OCI-LY3 (cell line): ENCODE measurements around the gene TSPYL1.

Experiments used
- H2AFZ ChIP-seq: fragments of 200-600, 300-600 bp; shearing (Covaris generic); 2 replicates; pipeline ENCODE4 v1.6.0; 2014; ENCODE audit warnings: antibody characterized with exemption, low read depth, low read length
- H3K27ac ChIP-seq: fragments of 200-600, 300-600 bp; sonication (generic); 2 replicates; pipeline ENCODE4 v1.5.1; 2014; ENCODE audit warnings: mild to moderate bottlenecking, low read length, moderate library complexity, mixed read lengths
- H3K27me3 ChIP-seq: fragments of 200-600, 300-600 bp; sonication (generic); 2 replicates; pipeline ENCODE4 v1.6.1; 2014; ENCODE audit warnings: low read depth, low read length, mixed read lengths
- H3K36me3 ChIP-seq: fragments of 200-600, 300-600 bp; sonication (generic); replicated peaks from 2 replicates; pipeline ENCODE3; 2014; ENCODE audit warnings: low read depth, low read length, mixed read lengths
- H3K4me1 ChIP-seq: fragments of 300-600, 200-600 bp; sonication (generic); 2 replicates; pipeline ENCODE4 v1.6.1; 2014; ENCODE audit warnings: low read length, mixed read lengths
- H3K4me2 ChIP-seq: fragments of 200-600, 300-600 bp; sonication (generic); 2 replicates; pipeline ENCODE4 v1.6.1; 2014; ENCODE audit warnings: low read length, mixed read lengths
- H3K4me3 ChIP-seq: fragments of 300-600, 200-600 bp; sonication (generic); 2 replicates; pipeline ENCODE4 v1.5.1; 2014; ENCODE audit warnings: antibody characterized with exemption, mild to moderate bottlenecking, low read length, moderate library complexity
- H3K79me2 ChIP-seq: fragments of 300-600, 200-600 bp; shearing (Covaris generic); 2 replicates; pipeline ENCODE4 v1.6.1; 2014; ENCODE audit warnings: mild to moderate bottlenecking, low read length, mixed read lengths
- H3K9ac ChIP-seq: fragments of 300-600, 200-600 bp; shearing (Covaris generic); 2 replicates; pipeline ENCODE4 v1.6.0; 2014; ENCODE audit warnings: mild to moderate bottlenecking, low read length, moderate library complexity
- H3K9me3 ChIP-seq: fragments of 200-600, 300-600 bp; shearing (Covaris generic); 2 replicates; pipeline ENCODE4 v1.6.1; 2014; ENCODE audit warnings: low read length, mixed read lengths; ENCODE audit not compliant: insufficient read depth
- H4K20me1 ChIP-seq: fragments of 200-600, 300-600 bp; sonication (generic); 2 replicates; pipeline ENCODE4 v1.6.1; 2016; ENCODE audit warnings: low read length, mixed read lengths; ENCODE audit not compliant: insufficient read depth
- CTCF ChIP-seq: fragments of 200-600, 300-600 bp; sonication (generic); IDR thresholded peaks from 2 replicates; pipeline ENCODE4 v1.5.1; 2014; ENCODE audit warnings: antibody characterized with exemption, low read length, low read depth
- EZH2phosphoT487 ChIP-seq: fragments of 200-600 bp; shearing (Covaris generic); IDR thresholded peaks from 2 replicates; pipeline ENCODE4 v1.6.1; 2018; ENCODE audit warnings: antibody characterized with exemption, mixed run types, low read depth

TSPYL1 gene

GRCh38 chr6:116255246-116255800 is 24.4 kb downstream of the TSPYL1 start:
- Histone ChIP-seq H2AFZ (no peak overlapping the region), H3K4me2 (no peak overlapping the region), H4K20me1 (no peaks in the 10 kb centered on the region), H3K9ac (no peak overlapping the region), H3K36me3 (no peaks in the 10 kb centered on the region), H3K4me1 (peaks cover 7% of the 10 kb centered on the region), H3K27me3 (no peaks in the 10 kb centered on the region), H3K4me3 (no peak overlapping the region), H3K79me2 (peaks cover 29% of the 10 kb centered on the region), H3K9me3 (no peaks in the 10 kb centered on the region), H3K27ac (no peak overlapping the region)
- TF ChIP-seq CTCF (no peak), EZH2phosphoT487 (no peak)

GRCh38 chr6:116254297-116255056 is 25.3 kb downstream of the TSPYL1 start:
- Histone ChIP-seq H4K20me1 (no peaks in the 10 kb centered on the region), H3K79me2 (peaks cover 33% of the 10 kb centered on the region), H3K36me3 (no peaks in the 10 kb centered on the region), H3K27ac (no peak overlapping the region; the same call in 1 of the 2 replicates), H3K4me1 (peaks cover 9% of the 10 kb centered on the region), H3K9ac (peak overlapping the region; percentile 78), H3K4me2 (peak overlapping the region; percentile 80), H3K4me3 (peak overlapping the region; percentile 99), H3K27me3 (no peaks in the 10 kb centered on the region), H3K9me3 (no peaks in the 10 kb centered on the region), H2AFZ (peak overlapping the region; percentile 99)
- TF ChIP-seq EZH2phosphoT487: no peak
- TF ChIP-seq CTCF: no peak

GRCh38 chr6:116253505-116254296 is 26.0 kb downstream of the TSPYL1 start, which contains the start of gene TSPYL4:
TSPYL4 (minus strand) TSS chr6:116254075; CDS start chr6:116254008, 67 bp downstream.
- Histone ChIP-seq H3K79me2 (peaks cover 37% of the 10 kb centered on the region), H3K4me2 (peak within 1 kb of the TSS; percentile 80), H3K4me3 (peak within 1 kb of the TSS; percentile 99), H3K4me1 (peaks cover 17% of the 10 kb centered on the region), H2AFZ (peak within 1 kb of the TSS; percentile 99), H3K27ac (peak within 1 kb of the TSS; percentile 43), H3K27me3 (no peaks in the 10 kb centered on the region), H3K9me3 (no peaks in the 10 kb centered on the region), H3K36me3 (no peaks in the 10 kb centered on the region), H3K9ac (peak within 1 kb of the TSS; percentile 78), H4K20me1 (no peaks in the 10 kb centered on the region)
- TF ChIP-seq CTCF (no peak), EZH2phosphoT487 (no peak)

- Histone ChIP-seq H3K9me3 (no peaks in the 10 kb centered on the region), H3K4me2 (peak overlapping the region; percentile 80), H2AFZ (peak overlapping the region; percentile 87; the same call in 1 of the 2 replicates), H3K4me1 (peaks cover 22% of the 10 kb centered on the region), H3K27ac (no peak overlapping the region), H3K79me2 (peaks cover 37% of the 10 kb centered on the region), H3K4me3 (peak overlapping the region; percentile 99), H3K27me3 (no peaks in the 10 kb centered on the region), H3K36me3 (peaks cover 5% of the 10 kb centered on the region), H3K9ac (peak overlapping the region; percentile 78), H4K20me1 (no peaks in the 10 kb centered on the region)
- no peak for TF ChIP-seq CTCF
- TF ChIP-seq EZH2phosphoT487: no peak
Measured at GRCh38 chr6:116253188-116253504, 26.6 kb downstream of the TSPYL1 start.
